GM18861 (cell line): ENCODE data around the gene FCMR.
"Not testable (repeated sequence)": the region's sequence is repeated elsewhere in the genome, so short reads cannot be mapped to it uniquely, and the experiment has no call there.

Experiments
- ATAC-seq: cut with Tn5 transposase; IDR thresholded peaks from one replicate; pipeline ENCODE4 v1.9.1; 2021; ENCODE audit not compliant: unreplicated experiment

Gene FCMR

DNA sequence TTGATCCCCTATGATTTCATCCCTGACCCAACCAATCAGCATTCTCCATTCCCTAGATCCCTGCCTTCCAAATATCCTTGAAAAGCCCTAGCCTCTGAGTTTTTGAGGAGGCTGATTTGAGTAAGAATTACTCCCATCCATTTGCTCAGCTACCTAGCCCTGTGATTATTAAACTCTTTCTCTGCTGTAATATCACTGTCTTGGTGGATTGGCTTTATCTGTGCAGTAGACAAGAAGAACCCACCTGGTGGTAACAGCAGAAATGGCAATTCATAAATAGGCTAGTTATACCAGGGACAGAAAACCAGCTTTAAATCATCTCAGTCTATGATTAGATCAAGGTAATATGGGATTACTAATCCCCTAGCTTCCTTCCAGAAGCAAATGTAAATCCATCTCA is 43.3 kb downstream of the FCMR start:
- no peak for ATAC-seq

DNA sequence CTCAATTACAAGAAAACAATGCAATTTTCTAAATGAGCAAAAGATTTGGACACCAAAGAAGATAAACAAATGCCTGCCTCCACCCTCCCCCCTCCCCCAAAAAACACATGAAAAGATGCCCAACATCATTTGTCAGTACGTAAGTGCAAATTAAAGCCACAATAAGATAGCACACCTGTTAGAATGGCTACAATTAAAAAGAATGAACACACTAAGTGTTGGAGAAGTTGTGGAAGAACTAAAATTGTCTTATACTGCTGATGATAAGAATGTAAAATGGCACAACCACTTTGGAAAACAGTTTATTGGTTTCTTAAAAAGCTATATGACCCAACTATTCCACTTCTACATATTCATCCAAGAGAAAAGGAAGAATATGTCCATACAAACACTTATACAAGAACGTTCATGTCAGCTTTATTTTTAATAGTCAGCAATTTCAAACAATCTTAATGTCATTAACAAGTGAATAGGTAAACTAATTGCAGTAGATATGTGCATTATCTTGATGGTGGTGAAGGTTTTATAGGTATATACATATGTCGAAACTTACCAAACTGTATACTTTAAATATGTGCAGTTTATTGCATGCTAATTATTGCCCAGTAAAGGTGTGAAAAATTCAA is 45.9 kb downstream of the FCMR start:
- ATAC-seq, result no peak

DNA sequence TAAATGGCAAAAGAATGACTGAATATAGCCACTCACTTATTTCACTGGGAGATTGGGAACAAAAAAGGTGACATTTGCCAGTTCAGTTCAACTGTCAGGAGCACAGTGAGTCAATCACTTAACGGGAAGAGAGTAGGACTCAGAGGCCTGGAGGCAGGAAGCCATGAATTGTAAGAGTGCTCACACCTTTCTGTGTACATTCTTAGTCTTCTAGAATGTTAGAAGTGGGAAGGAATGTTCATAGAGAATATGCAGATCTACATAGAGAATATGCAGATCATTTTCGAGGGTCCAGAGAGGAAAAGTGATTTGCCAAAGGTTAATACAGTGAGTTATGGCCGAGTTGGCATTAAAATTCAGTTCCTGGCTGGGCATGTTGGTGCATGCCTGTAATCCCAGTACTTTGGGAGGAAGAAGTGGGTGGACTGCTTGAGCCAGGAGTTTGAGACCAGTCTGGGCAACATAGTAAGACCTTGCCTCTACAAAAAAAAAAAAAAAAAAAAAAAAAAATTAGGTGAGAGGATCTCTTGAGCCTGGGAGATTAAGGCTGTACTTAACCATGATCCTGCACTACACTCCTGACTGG is 48.0 kb downstream of the FCMR start:
- no peak for ATAC-seq

DNA sequence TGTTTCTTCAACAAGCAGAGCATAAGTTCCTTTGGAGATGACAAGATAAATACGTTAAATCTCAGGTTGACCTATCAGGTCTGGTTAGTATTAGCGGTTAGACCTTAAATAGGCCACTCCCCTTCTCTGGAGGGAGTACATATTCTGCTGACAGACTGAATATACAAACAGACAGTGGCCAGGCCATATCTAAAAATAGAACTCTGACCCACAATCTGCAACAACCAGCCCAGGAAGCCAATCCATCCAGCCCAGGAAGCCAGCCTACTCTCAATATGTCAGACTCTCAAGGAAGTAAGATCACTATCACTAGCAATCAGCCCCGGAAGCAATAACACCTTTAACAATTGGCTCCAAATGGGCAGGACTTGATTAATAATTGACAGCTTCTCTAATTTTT is 49.6 kb downstream of the FCMR start:
- no peak for ATAC-seq

DNA sequence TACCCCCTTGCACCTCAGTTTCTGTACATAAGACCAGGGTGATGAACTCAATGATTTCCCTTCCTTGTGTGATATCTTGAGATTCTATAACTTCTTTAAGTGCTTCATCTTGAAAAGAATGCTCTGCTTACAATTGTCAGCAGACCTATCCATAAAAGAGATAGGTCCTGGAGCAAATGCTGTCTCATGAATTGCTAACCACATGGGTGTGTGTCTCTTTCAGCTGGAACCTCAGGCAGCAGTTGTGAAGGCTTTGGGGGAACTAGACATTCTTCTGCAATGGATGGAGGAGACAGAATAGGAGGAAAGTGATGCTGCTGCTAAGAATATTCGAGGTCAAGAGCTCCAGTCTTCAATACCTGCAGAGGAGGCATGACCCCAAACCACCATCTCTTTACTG is 53.5 kb downstream of the FCMR start:
- no peak for ATAC-seq

DNA sequence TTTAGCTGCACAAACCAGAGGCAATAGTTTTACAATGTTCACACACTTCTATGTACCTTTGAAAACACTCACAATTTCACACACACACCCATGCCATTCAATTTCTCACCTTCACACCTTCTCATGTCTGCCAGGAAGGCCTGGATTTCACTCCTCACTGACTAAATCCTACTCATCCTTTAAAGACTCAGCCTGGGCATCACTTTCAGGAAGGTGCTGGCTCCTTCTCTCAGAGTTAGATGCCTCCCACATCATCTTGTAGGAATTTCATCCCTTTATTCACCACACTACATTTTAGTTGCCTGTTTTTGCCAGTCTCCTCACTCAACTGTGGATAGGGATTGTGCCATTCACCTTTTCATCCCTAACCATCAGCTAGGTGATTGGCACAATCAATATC is 54.0 kb downstream of the FCMR start:
- ATAC-seq, result no peak

DNA sequence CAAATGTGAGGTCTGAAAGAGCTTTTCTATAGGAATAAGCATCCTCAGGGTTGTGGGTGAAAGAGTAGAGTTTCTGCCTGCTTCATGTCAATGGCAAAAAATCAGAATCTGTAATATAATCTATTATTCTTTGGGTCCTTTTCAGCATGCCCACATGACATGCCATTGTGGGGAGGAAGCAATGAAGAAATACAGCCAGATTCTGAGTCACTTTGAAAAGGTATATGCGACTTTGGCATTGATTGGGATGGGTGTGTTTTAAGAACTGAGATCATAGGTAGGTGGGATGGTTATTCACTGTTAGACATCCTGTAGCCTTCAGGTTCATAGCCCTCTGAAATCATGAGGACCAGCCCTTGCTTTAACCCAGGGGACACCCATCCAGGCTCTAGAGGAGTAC is 54.5 kb downstream of the FCMR start:
- no peak for ATAC-seq

DNA sequence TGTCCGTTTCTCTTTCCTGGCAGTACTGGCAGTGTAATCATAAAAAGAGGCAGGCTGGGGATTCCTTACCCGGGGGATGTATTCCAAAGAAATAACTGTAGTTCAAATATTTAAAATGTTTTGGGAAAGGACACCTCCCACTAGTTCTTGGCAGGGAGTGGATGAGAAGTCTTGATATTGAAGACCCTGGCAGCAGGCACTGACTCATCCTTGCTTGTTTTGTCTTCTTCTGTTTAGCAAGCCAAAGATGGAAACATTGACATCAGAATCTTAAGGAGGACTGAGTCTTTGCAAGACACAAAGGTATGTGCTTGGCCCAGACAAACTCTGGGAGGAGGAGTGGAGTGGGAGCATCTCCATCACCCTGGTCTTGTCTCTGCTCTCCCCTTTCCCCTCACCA is 55.7 kb downstream of the FCMR start:
- ATAC-seq, result no peak

DNA sequence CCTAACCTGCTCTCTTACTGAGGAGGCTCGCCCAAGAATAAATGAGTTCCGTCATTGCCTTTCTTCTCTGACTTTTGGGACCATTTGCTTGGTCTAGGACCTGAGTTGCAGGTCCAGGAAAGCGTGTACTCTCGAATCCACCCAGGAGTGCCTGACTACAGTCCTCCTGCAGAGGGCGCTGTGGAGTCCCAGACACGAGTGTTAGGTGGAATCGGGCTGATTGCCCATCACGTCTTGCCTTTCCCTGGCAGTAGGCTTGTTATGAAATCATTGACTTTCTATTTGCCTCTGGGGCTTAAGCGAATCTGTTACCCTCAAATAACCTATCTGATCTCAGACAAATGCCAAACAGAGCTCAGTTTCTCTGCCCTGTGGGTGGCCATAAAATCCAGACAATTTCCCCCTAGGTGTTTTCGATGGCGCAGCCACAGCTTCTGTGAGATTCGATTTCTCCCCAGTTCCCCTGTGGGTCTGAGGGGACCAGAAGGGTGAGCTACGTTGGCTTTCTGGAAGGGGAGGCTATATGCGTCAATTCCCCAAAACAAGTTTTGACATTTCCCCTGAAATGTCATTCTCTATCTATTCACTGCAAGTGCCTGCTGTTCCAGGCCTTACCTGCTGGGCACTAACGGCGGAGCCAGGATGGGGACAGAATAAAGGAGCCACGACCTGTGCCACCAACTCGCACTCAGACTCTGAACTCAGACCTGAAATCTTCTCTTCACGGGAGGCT is 56.6 kb downstream of the FCMR start, which contains the start of gene IL20:
IL20 (plus strand) TSS at position 685 of the 733 bp plus-strand sequence. CDS start 230 bp downstream, outside the sequence.
- ATAC-seq, result no peak

DNA sequence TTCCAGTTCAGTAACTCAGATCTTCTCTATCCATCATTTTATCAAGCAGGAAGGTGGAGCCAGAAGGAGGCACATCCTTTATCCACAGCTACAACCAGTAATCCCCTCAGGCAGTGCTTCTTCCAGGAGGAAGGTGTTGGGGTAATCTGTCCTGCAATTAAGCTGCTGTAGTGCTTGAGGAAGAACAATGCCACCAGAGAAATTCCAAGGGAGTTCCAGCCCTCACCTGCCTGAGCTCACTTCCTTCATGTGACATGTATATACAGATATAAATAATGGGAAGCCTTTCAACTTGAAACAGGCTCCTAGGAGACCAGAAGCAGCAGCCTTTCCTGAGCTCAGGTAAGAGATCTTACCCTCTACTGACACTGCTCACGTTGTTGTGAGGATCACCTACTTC is 58.5 kb downstream of the FCMR start:
- ATAC-seq, result no peak

DNA sequence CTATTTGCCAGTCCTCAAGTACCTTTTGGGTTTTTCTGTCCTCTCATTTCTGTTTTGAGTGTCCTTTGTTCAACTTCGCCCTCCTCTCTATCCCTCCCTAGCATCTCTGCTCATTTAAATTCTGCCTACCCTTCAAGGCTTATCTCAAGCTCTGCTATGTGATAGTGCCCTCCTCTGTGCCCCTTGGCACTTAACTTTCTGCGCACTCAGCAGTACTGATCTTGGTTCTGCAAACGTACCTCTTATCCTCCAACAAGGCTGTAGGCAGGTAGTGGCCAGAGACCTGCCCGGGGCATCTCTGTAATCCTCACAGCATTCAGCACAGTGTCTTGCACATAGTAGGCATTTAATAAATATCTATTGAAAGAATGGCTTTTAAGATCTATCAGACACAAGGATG is 61.6 kb downstream of the FCMR start:
- ATAC-seq, result no peak

DNA sequence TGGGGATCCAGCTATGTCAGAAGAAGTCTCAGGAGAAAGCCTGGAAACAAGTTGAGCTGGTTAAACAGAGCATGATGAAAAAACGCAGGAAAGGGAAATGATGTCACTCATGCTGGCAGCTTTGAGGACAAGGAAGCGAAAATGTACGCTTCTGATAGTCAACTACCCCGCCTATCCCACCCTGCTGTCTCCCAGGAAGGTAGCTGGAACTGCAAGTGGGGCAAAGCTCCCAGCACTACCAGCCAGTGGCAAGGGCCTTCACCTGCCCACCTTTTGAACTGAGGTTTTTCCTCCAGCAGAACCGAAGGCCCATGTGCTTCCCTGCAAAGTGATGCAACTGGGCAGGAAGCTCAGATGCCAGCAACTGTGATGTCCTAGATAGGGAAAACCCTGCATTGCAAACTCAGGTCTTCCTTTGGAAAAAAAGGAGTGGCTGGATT is 62.6 kb downstream of the FCMR start:
- no peak for ATAC-seq

DNA sequence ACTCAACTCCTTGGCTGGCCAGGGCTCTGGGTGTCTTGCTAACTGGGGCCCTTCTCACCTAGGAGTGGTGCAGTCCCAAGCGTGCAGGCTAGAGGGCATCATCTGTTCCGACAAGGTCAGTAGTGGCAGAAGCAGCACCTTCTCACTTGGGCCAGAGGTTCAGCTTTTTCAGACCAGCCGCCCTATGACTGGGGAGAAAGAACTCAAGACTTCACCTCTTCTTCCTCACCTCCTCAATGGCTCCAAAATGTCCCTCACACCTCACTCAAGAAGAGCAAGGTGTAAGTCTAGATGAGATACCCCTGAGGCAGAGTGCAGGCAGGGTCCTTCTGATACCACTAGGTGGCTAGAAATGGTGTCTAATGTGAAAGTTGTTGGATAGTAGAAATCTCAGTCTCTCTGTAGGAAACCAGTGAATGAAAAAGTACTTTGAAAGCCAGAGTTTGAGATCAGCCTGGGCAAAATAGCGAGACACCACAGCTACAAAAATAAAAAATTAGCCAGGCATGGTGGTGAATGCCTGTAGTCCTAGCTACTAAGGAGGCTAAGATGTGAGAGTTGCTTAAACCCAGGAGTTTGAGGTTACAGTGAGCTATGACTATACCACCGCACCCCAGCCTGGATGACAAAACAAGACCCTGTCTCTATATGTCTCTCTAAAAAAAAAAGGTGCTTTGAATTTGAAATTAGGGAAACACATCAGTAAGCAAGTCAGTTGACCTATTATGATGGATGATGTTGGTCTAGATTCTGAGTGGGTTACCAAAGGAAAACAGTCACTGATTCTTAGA is 64.9 kb downstream of the FCMR start:
- ATAC-seq, result no peak

DNA sequence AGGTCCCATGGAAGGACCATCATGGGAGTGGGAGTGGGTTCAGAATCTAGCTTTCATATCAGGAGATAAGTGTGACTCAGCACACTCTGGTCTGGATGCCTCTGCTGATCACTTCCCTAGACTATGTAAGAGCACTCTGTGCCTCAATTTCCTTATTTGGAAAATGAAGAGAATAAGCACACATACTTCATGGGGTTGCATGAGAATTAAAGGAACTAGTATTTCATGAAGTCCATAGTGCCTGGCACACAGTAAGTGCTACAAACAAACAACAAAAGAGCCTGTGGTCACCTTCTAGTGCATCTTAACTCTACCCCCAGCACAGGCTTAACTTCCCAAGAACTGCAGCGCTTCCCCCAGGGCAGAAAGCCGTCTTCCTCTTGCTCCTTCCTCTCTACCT is 65.9 kb downstream of the FCMR start:
- ATAC-seq, result no peak

DNA sequence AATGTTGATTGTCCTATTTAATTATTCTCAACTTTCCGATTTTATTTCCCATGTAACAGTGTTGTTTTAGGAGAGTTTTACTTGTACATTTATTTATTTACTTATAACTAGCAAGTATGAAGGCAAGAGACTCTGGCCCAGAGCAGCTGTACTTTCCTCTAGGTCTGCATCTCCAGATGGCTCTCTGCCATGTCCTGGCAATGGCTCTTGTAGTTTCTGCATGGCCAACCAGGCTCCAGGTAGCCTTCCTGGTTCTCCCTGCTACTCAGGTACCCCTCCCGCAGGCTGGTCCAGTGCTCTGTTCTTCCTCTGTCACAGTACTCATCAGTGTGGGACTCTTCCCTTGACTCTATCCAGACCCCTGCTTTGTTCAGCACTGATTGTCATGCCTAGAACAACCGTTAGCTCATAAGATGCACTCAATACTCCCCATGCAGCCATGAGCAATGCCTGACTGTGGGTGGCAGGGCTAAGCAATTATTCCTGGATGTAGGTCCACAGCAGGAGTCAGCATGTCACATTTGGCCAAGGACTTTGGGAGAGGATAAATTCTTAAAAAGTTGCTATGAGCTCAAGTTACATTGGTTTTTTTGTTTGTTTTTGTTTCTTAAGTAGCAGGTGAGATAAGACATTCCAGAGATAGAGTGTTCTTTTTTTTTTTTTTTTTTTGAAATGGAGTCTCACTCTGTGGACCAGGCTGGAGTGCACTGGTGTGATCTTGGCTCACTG is 67.2 kb downstream of the FCMR start:
- no peak for ATAC-seq

DNA sequence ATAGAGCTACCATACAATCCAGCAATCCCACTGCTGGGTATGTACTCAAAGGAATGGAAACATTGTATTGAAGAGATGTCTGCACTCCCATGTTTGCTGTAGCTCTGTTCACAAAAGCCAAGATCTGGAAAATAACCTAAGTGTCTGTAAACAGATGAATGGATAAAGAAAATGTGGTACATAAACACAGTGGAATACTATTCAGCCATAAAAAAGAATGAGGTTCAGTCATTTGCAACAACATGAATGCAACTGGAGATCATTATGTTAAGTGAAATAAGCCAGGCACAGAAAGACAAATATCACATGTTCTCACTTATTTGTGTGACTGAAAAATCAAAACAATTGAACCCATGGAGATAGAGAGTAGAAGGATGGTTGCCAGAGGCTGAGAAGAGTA is 68.0 kb downstream of the FCMR start:
- ATAC-seq, result not testable (repeated sequence)
